Neural progenitor cell (in vitro differentiated cells): ENCODE measurements around the gene DPF3.

Experiments
- CTCF ChIP-seq: fragments of 200-600 bp; sonication (generic); IDR thresholded peaks from 2 replicates; pipeline ENCODE4 v1.5.1; 2017; ENCODE audit warnings: antibody characterized with exemption, mild to moderate bottlenecking
- EZH2 ChIP-seq: fragments of 200-600 bp; sonication (generic); IDR thresholded peaks from 2 replicates; pipeline ENCODE4 v1.6.1; 2017; ENCODE audit warnings: antibody characterized with exemption, mild to moderate bottlenecking, moderate library complexity

- no peak for TF ChIP-seq EZH2
- peak; percentile 27 for TF ChIP-seq CTCF
Measured at GRCh38 chr14:72758420-72758819, 135.5 kb downstream of the DPF3 start.
